ENCODE results near the gene LENG9.
A peak's percentile ranks its signal among the peaks of the same experiment; 100 is the strongest.

GRCh38 chr19:54478677-54479266 is 15.2 kb upstream of the LENG9 start:
- TF ChIP-seq, protein P1, sequence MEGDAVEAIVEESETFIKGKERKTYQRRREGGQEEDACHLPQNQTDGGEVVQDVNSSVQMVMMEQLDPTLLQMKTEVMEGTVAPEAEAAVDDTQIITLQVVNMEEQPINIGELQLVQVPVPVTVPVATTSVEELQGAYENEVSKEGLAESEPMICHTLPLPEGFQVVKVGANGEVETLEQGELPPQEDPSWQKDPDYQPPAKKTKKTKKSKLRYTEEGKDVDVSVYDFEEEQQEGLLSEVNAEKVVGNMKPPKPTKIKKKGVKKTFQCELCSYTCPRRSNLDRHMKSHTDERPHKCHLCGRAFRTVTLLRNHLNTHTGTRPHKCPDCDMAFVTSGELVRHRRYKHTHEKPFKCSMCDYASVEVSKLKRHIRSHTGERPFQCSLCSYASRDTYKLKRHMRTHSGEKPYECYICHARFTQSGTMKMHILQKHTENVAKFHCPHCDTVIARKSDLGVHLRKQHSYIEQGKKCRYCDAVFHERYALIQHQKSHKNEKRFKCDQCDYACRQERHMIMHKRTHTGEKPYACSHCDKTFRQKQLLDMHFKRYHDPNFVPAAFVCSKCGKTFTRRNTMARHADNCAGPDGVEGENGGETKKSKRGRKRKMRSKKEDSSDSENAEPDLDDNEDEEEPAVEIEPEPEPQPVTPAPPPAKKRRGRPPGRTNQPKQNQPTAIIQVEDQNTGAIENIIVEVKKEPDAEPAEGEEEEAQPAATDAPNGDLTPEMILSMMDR (IDR thresholded peaks at IDR 0.05): peak in 3 of 4 experiments; percentile 17 to 58 (median 38)
- TF ChIP-seq POLR2AphosphoS5 (IDR thresholded peaks at IDR 0.05): no peak
- TF ChIP-seq EP300 (IDR thresholded peaks at IDR 0.05): no peak

Measured in gastroesophageal sphincter (tissue), 3 donors.